SK-N-SH (cell line): Measurements from ENCODE around the gene FBXO44.

Experiments used
- ELF1 ChIP-seq: IDR thresholded peaks from 2 replicates; pipeline ENCODE4 v1.4.0; 2012
- EP300 ChIP-seq, 2 experiments: IDR thresholded peaks; 2 replicates each; pipeline versions ENCODE4 v1.4.0 to v1.6.1; 2012; ENCODE audit warnings: borderline replicate concordance in 1 of 2, low read depth in 1 of 2, low read length in 1 of 2
- RAD21 ChIP-seq: IDR thresholded peaks from 2 replicates; pipeline ENCODE4 v1.6.1; 2012; ENCODE audit warnings: mild to moderate bottlenecking, low read length
- SIN3A ChIP-seq: IDR thresholded peaks from 2 replicates; pipeline ENCODE4 v1.6.1; 2012; ENCODE audit warnings: low read depth, mild to moderate bottlenecking, low read length, moderate library complexity, borderline replicate concordance
- TAF1 ChIP-seq: IDR thresholded peaks from 2 replicates; pipeline ENCODE4 v1.6.1; 2012; ENCODE audit warnings: low read depth, mild to moderate bottlenecking, low read length, moderate library complexity, borderline replicate concordance
- TF ChIP-seq, protein P1 (sequence below): IDR thresholded peaks from 2 replicates; pipeline ENCODE4 v1.6.1; 2012; ENCODE audit warnings: mild to moderate bottlenecking, low read depth, low read length, moderate library complexity
- TF ChIP-seq, protein P2 (sequence below): fragments of 200-600 bp; sonication (generic); IDR thresholded peaks from 2 replicates; pipeline ENCODE4 v1.6.1; 2017; ENCODE audit warnings: antibody characterized with exemption, mild to moderate bottlenecking, moderate library complexity

DNA sequence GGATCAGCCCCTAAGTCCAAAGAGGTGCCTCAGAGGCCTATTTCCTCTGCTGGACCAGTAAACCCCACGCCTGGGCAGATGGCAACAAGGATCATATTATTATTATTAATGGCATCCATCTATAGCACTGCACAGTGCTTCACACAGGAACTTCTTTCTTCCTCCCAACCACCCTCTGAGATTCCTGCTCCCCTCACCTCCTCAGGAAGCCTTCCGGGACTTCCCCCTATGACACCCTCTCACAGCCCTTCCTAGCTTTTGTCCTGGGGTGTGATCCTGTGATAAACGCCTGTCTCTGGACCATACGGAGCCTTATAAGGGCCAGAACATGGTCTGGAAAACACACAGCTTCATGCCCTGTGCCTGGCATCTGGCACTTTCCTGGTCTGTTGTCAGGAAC lies 3.7 kb upstream of the FBXO44 start:
- TF ChIP-seq TAF1 (no peak), ELF1 (no peak), EP300 (IDR thresholded peaks at IDR 0.05; ENCODE audit: borderline replicate concordance in 1 of 2, low read depth in 1 of 2, low read length in 1 of 2) (no peak), RAD21 (no peak), SIN3A (no peak)
- TF ChIP-seq, protein P1, sequence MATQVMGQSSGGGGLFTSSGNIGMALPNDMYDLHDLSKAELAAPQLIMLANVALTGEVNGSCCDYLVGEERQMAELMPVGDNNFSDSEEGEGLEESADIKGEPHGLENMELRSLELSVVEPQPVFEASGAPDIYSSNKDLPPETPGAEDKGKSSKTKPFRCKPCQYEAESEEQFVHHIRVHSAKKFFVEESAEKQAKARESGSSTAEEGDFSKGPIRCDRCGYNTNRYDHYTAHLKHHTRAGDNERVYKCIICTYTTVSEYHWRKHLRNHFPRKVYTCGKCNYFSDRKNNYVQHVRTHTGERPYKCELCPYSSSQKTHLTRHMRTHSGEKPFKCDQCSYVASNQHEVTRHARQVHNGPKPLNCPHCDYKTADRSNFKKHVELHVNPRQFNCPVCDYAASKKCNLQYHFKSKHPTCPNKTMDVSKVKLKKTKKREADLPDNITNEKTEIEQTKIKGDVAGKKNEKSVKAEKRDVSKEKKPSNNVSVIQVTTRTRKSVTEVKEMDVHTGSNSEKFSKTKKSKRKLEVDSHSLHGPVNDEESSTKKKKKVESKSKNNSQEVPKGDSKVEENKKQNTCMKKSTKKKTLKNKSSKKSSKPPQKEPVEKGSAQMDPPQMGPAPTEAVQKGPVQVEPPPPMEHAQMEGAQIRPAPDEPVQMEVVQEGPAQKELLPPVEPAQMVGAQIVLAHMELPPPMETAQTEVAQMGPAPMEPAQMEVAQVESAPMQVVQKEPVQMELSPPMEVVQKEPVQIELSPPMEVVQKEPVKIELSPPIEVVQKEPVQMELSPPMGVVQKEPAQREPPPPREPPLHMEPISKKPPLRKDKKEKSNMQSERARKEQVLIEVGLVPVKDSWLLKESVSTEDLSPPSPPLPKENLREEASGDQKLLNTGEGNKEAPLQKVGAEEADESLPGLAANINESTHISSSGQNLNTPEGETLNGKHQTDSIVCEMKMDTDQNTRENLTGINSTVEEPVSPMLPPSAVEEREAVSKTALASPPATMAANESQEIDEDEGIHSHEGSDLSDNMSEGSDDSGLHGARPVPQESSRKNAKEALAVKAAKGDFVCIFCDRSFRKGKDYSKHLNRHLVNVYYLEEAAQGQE, result no peak
- TF ChIP-seq, protein P2, sequence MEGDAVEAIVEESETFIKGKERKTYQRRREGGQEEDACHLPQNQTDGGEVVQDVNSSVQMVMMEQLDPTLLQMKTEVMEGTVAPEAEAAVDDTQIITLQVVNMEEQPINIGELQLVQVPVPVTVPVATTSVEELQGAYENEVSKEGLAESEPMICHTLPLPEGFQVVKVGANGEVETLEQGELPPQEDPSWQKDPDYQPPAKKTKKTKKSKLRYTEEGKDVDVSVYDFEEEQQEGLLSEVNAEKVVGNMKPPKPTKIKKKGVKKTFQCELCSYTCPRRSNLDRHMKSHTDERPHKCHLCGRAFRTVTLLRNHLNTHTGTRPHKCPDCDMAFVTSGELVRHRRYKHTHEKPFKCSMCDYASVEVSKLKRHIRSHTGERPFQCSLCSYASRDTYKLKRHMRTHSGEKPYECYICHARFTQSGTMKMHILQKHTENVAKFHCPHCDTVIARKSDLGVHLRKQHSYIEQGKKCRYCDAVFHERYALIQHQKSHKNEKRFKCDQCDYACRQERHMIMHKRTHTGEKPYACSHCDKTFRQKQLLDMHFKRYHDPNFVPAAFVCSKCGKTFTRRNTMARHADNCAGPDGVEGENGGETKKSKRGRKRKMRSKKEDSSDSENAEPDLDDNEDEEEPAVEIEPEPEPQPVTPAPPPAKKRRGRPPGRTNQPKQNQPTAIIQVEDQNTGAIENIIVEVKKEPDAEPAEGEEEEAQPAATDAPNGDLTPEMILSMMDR, result no peak
